ENCODE data around the gene PDIA5.

Gene PDIA5

GRCh38 chr3:123053107-123053506, 13.7 kb upstream of the PDIA5 start:
- Histone ChIP-seq H3K4me3 (ENCODE audit: low read depth, low read length) (no peak overlapping the region), H3K27ac (no peak overlapping the region), H3K36me3 (replicated peaks) (no peaks in the 10 kb centered on the region), H3K27me3 (replicated peaks) (no peaks in the 10 kb centered on the region)
- no peak for DNase-seq
- TF ChIP-seq CTCF (IDR thresholded peaks at IDR 0.05; ENCODE audit: low read depth, low read length, missing control alignments): no peak
- in situ Hi-C loops (cut with HindIII; ENCODE audit: low pct_ligation_motif_present, low sequenced_read_pairs): no loop called here

- no peak for TF ChIP-seq CTCF (IDR thresholded peaks at IDR 0.05; ENCODE audit: low read depth, low read length, missing control alignments)
- no peak overlapping the region for H3K27ac ChIP-seq
These were observed 12.6 kb upstream of the PDIA5 start for GRCh38 chr3:123054109-123054778.

GRCh38 chr3:123054931-123055330, 11.9 kb upstream of the PDIA5 start:
- no peaks in the 10 kb centered on the region for H3K27me3 ChIP-seq (replicated peaks)
- in situ Hi-C loops (cut with HindIII; ENCODE audit: low pct_ligation_motif_present, low sequenced_read_pairs): no loop called here
- no peak overlapping the region for H3K4me3 ChIP-seq (ENCODE audit: low read depth, low read length)
- H3K27ac ChIP-seq: no peak overlapping the region
- TF ChIP-seq CTCF (IDR thresholded peaks at IDR 0.05; ENCODE audit: low read depth, low read length, missing control alignments): no peak
- H3K36me3 ChIP-seq (replicated peaks): no peaks in the 10 kb centered on the region
- DNase-seq: no peak

More at GRCh38 chr3:123054109-123054778, 12.6 kb upstream of the PDIA5 start:
- no peaks in the 10 kb centered on the region for H3K27me3 ChIP-seq (replicated peaks)
- no peaks in the 10 kb centered on the region for H3K36me3 ChIP-seq (replicated peaks)
- DNase-seq: no peak
- no peak overlapping the region for H3K4me3 ChIP-seq (ENCODE audit: low read depth, low read length)
- in situ Hi-C loops (cut with HindIII; ENCODE audit: low pct_ligation_motif_present, low sequenced_read_pairs): no loop called here

GRCh38 chr3:123055352-123055751, 11.5 kb upstream of the PDIA5 start:
- in situ Hi-C loops (cut with HindIII; ENCODE audit: low pct_ligation_motif_present, low sequenced_read_pairs): no loop called here
- no peak for DNase-seq
- no peak for TF ChIP-seq CTCF (IDR thresholded peaks at IDR 0.05; ENCODE audit: low read depth, low read length, missing control alignments)
- Histone ChIP-seq H3K27ac (no peak overlapping the region), H3K36me3 (replicated peaks) (no peaks in the 10 kb centered on the region), H3K4me3 (ENCODE audit: low read depth, low read length) (no peak overlapping the region), H3K27me3 (replicated peaks) (no peaks in the 10 kb centered on the region)

GRCh38 chr3:123058505-123058904, 8.3 kb upstream of the PDIA5 start:
- in situ Hi-C loops (cut with HindIII; ENCODE audit: low pct_ligation_motif_present, low sequenced_read_pairs): no loop called here
- Histone ChIP-seq H3K4me3 (ENCODE audit: low read depth, low read length) (no peak overlapping the region), H3K27me3 (replicated peaks) (no peaks in the 10 kb centered on the region), H3K27ac (no peak overlapping the region), H3K36me3 (replicated peaks) (no peaks in the 10 kb centered on the region)
- TF ChIP-seq CTCF (IDR thresholded peaks at IDR 0.05; ENCODE audit: low read depth, low read length, missing control alignments): no peak
- no peak for DNase-seq

- no peak overlapping the region for H3K27ac ChIP-seq
- no peaks in the 10 kb centered on the region for H3K36me3 ChIP-seq (replicated peaks)
- DNase-seq: no peak
- no peaks in the 10 kb centered on the region for H3K27me3 ChIP-seq (replicated peaks)
- TF ChIP-seq CTCF (IDR thresholded peaks at IDR 0.05; ENCODE audit: low read depth, low read length, missing control alignments): no peak
- in situ Hi-C loops (cut with HindIII; ENCODE audit: low pct_ligation_motif_present, low sequenced_read_pairs): no loop called here
- no peak overlapping the region for H3K4me3 ChIP-seq (ENCODE audit: low read depth, low read length)
These were observed 6.8 kb upstream of the PDIA5 start for GRCh38 chr3:123060054-123060453.

All from brain microvascular endothelial cell (primary cell).